Ectodermal cell (in vitro differentiated cells): Measurements from ENCODE around the gene PALM.
A peak's percentile ranks its signal among the peaks of the same experiment; 100 is the strongest.

Source experiments
- H3K27ac ChIP-seq: 2 replicates; pipeline ENCODE4 v1.7.0; 2013; ENCODE audit warnings: mild to moderate bottlenecking, low read depth, low read length; ENCODE audit not compliant: insufficient read depth, poor library complexity, severe bottlenecking
- H3K27me3 ChIP-seq: 2 replicates; pipeline ENCODE4 v1.7.0; 2013; ENCODE audit warnings: mild to moderate bottlenecking, low read length; ENCODE audit not compliant: insufficient read depth, control insufficient read depth, poor library complexity, severe bottlenecking
- H3K36me3 ChIP-seq: one replicate; pipeline ENCODE4 v1.7.0; 2013; ENCODE audit warnings: low read length; ENCODE audit not compliant: control insufficient read depth, insufficient read depth
- H3K4me1 ChIP-seq: one replicate; pipeline ENCODE4 v1.7.0; 2013; ENCODE audit warnings: low read length; ENCODE audit not compliant: control insufficient read depth, insufficient read depth
- H3K4me3 ChIP-seq: 2 replicates; pipeline ENCODE4 v1.7.0; 2013; ENCODE audit warnings: low read depth, low read length, control low read depth; ENCODE audit not compliant: insufficient read depth
- H3K9me3 ChIP-seq: 2 replicates; pipeline ENCODE4 v1.7.0; 2013; ENCODE audit warnings: mild to moderate bottlenecking, low read length, moderate library complexity; ENCODE audit not compliant: control insufficient read depth
- WGBS, 2 experiments: methylation state at CpG; one replicate each; pipeline ENCODE4 v1.1.7; 2013; ENCODE audit warnings: missing lambda C conversion rate in 2 of 2; 5-methylcytosine and 5-hydroxymethylcytosine counted together

Gene PALM

DNA sequence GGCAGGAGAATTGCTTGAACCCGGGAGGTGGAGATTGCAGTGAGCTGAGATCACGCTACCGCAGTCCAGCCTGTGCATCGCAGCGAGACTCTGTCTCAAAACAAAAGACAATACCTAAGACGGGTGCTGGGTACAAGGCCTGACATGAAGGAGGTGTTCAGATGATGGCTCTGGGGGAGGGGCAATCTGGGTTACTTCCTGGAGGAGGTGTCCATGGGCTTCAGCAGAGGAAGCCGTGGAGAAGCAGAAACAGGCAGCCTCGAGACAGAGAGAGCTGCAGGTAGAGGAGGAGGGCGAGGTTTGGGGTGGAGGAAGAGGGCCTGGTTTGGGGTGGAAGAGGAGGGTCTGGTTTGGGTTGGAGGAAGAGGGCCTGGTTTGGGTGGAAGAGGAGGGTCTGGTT, 45.8 kb downstream of the PALM start:
- Histone ChIP-seq H3K27ac (no peak overlapping the region), H3K27me3 (no peaks in the 10 kb centered on the region), H3K36me3 (no peaks in the 10 kb centered on the region), H3K4me3 (no peak overlapping the region), H3K9me3 (no peaks in the 10 kb centered on the region), H3K4me1 (peaks cover 5% of the 10 kb centered on the region)
- 91 to 94% methylated on average over 9 of the region's 9 CpGs for WGBS, 2 experiments

GRCh38 chr19:755063-755462, 46.3 kb downstream of the PALM start:
- 96 to 97% methylated on average over 15 of the region's 15 CpGs for WGBS, 2 experiments
- peaks cover 5% of the 10 kb centered on the region for H3K4me1 ChIP-seq
- H3K9me3 ChIP-seq, result no peaks in the 10 kb centered on the region
- no peak overlapping the region for H3K27ac ChIP-seq
- no peak overlapping the region for H3K4me3 ChIP-seq
- no peaks in the 10 kb centered on the region for H3K36me3 ChIP-seq
- H3K27me3 ChIP-seq, result no peaks in the 10 kb centered on the region

DNA sequence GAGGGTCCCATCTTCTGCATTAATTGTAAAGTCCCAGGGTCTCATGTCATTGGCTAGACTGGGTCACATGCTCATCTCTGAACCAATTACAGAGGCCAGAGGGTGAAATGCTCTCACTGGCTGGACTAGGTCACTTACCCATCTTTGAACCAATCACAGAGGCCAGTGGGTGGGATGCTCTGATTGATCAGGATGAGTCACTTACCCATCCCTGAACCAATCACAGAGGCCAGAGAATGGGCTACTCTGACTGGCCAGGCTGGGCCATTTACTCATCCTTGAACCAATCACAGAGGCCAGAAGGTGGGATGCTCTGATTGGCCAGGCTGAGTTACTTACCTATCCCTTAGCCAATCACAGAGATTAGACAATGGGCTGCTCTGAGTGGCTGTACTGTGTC, 47.5 kb downstream of the PALM start:
- Histone ChIP-seq H3K4me1 (peaks cover 5% of the 10 kb centered on the region), H3K4me3 (no peak overlapping the region), H3K36me3 (no peaks in the 10 kb centered on the region), H3K9me3 (no peaks in the 10 kb centered on the region), H3K27me3 (no peaks in the 10 kb centered on the region), H3K27ac (no peak overlapping the region)

GRCh38 chr19:756821-757688, 48.3 kb downstream of the PALM start:
- H3K4me3 ChIP-seq, result no peak overlapping the region
- H3K9me3 ChIP-seq, result no peaks in the 10 kb centered on the region
- H3K36me3 ChIP-seq, result no peaks in the 10 kb centered on the region
- no peaks in the 10 kb centered on the region for H3K27me3 ChIP-seq
- H3K4me1 ChIP-seq, result peaks cover 5% of the 10 kb centered on the region
- WGBS, 2 experiments, result 93 to 95% methylated on average over 36 of the region's 36 CpGs
- H3K27ac ChIP-seq, result no peak overlapping the region

DNA sequence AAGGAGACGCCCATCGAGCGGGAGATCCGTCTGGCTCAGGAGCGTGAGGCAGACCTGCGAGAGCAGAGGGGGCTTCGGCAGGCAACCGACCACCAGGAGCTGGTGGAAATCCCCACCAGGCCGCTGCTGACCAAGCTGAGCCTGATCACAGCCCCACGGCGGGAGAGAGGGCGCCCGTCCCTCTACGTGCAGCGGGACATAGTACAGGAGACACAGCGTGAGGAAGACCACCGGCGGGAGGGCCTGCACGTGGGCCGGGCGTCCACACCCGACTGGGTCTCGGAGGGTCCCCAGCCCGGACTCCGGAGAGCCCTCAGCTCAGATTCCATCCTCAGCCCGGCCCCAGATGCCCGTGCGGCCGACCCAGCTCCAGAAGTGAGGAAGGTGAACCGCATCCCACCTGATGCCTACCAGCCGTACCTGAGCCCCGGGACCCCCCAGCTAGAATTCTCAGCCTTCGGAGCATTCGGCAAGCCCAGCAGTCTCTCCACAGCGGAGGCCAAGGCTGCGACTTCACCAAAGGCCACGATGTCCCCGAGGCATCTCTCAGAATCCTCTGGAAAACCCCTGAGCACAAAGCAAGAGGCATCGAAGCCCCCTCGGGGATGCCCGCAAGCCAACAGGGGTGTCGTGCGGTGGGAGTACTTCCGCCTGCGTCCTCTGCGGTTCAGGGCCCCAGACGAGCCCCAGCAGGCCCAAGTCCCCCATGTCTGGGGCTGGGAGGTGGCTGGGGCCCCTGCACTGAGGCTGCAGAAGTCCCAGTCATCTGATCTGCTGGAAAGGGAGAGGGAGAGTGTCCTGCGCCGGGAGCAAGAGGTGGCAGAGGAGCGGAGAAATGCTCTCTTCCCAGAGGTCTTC, 49.3 kb downstream of the PALM start:
- H3K27me3 ChIP-seq, result no peaks in the 10 kb centered on the region
- no peak overlapping the region for H3K27ac ChIP-seq
- H3K4me3 ChIP-seq, result no peak overlapping the region
- H3K4me1 ChIP-seq, result peaks cover under 1% of the 10 kb centered on the region
- WGBS, 2 experiments, result 93 to 95% methylated on average over 50 of the region's 50 CpGs
- no peaks in the 10 kb centered on the region for H3K9me3 ChIP-seq
- H3K36me3 ChIP-seq, result no peaks in the 10 kb centered on the region

DNA sequence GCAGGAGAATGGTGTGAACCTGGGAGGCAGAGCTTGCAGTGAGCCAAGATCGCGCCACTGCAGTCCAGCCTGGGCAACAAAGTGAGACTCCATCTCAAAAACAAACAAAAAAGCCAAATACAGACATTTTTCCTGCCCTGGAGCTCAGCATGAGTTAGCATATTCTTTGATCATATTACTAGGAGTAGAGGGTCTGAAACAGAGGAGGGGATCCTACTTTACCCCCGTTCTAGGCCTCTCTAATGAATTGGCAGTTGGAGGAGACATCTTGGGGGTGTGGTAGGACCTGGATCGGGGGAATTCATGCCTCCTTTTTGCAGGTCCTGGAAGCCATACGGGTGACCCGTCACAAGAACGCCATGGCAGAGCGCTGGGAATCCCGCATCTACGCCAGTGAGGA, 54.4 kb downstream of the PALM start:
- no peaks in the 10 kb centered on the region for H3K27me3 ChIP-seq
- no peak overlapping the region for H3K4me3 ChIP-seq
- no peaks in the 10 kb centered on the region for H3K9me3 ChIP-seq
- WGBS, 2 experiments, result 92 to 93% methylated on average over 10 of the region's 10 CpGs
- no peak overlapping the region for H3K27ac ChIP-seq
- no peaks in the 10 kb centered on the region for H3K4me1 ChIP-seq
- H3K36me3 ChIP-seq, result no peaks in the 10 kb centered on the region

- WGBS, 2 experiments, result 91 to 92% methylated on average over 6 of the region's 6 CpGs
- H3K27ac ChIP-seq, result no peak overlapping the region
- no peaks in the 10 kb centered on the region for H3K9me3 ChIP-seq
- H3K27me3 ChIP-seq, result no peaks in the 10 kb centered on the region
- no peaks in the 10 kb centered on the region for H3K4me1 ChIP-seq
- no peaks in the 10 kb centered on the region for H3K36me3 ChIP-seq
- H3K4me3 ChIP-seq, result no peak overlapping the region
These were observed 55.1 kb downstream of the PALM start for GRCh38 chr19:763869-764268.

DNA sequence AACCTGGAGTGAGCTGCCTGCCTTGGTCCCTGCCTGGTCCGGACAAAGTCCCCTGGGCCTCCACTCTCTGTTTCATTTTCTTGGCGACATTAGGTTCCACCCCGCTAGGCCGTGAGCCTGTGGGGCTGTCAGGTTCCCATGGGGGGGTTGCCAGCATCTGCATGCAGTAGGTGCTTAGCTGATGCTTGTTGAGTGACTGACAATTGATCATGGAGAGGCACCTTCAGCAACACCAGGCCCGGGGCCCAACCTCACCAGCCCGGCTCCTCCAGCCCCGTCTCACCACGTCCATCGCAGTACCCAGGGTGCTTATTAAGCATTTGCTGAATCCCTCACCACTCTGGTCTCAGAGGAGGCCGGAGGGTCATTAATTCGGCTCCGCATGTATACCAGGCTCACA, 55.6 kb downstream of the PALM start:
- Histone ChIP-seq H3K27ac (no peak overlapping the region), H3K4me1 (no peaks in the 10 kb centered on the region), H3K4me3 (no peak overlapping the region), H3K27me3 (no peaks in the 10 kb centered on the region), H3K9me3 (no peaks in the 10 kb centered on the region), H3K36me3 (no peaks in the 10 kb centered on the region)
- 91 to 95% methylated on average over 12 of the region's 12 CpGs for WGBS, 2 experiments

GRCh38 chr19:765179-765738, 56.5 kb downstream of the PALM start:
- Histone ChIP-seq H3K27me3 (no peaks in the 10 kb centered on the region), H3K36me3 (no peaks in the 10 kb centered on the region), H3K4me3 (no peak overlapping the region), H3K27ac (no peak overlapping the region), H3K9me3 (no peaks in the 10 kb centered on the region), H3K4me1 (no peaks in the 10 kb centered on the region)
- WGBS, 2 experiments, result 88 to 91% methylated on average over 7 of the region's 7 CpGs

DNA sequence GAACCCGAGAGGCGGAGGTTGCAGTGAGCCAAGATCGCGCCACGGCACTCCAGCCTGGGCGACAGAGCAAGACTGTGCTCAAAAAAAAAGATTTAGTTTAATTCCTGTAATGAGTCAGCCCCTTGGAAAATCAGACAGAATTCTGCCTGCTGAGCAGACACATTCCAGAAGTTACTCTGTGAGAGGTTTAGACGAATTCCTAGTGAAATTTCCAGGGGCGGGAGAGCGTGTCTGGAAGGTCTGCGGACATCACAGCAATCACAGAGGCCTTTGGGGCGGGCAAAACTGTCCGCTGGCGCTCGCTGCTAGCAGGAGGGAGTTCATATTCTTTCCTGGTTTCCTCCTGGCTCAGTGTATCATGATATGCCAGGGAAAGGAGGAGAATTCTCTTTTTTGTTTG, 59.7 kb downstream of the PALM start:
- Histone ChIP-seq H3K4me1 (no peaks in the 10 kb centered on the region), H3K27ac (peak overlapping the region; percentile 26), H3K27me3 (no peaks in the 10 kb centered on the region), H3K4me3 (no peak overlapping the region), H3K36me3 (no peaks in the 10 kb centered on the region), H3K9me3 (no peaks in the 10 kb centered on the region)
- 91 to 92% methylated on average over 14 of the region's 14 CpGs for WGBS, 2 experiments
